NT2/D1 (cell line): ENCODE measurements around the gene GPR176.

ENCODE experiments used
- YY1 ChIP-seq: IDR thresholded peaks from 2 replicates; pipeline ENCODE4 v1.6.1; 2011; ENCODE audit not compliant: insufficient read length, insufficient read depth
- ZNF274 ChIP-seq: IDR thresholded peaks from 2 replicates; pipeline ENCODE4 v1.6.1; 2011; ENCODE audit warnings: mild to moderate bottlenecking, low read depth, low read length

DNA sequence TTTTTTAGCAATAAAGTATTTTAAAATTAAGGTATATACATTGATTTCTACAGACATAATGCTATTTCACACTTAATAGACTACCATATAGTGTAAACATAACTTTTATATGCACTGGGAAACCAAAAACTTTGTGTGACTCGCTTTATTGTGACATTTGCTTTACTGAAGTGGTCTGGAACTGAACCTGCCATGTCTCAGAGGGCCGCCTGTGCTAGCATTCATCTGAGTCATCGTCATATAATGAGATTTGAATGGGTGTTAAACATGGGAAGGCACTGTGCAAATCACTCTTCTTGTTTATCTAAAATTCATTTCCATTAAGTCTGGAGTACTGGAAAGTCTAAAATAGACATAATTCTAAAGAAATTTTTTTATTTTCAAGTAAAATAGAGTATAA is 26.8 kb upstream of the GPR176 start:
- TF ChIP-seq ZNF274, result no peak
- no peak for TF ChIP-seq YY1
